NCI-H2029 (cell line): ENCODE measurements around the gene FILIP1L.
"Not testable (repeated sequence)": the region's sequence is repeated elsewhere in the genome, so short reads cannot be mapped to it uniquely, and the experiment has no call there.

Source experiments
- DNase-seq: peaks from one replicate; lab custom pipeline; 2025; lab: John Stamatoyannopoulos, UW

Gene FILIP1L

GRCh38 chr3:100073714-100074307 lies 40.5 kb downstream of the FILIP1L start:
- DNase-seq: no peak

GRCh38 chr3:100073049-100073713 lies 41.1 kb downstream of the FILIP1L start:
- no peak for DNase-seq

GRCh38 chr3:100072326-100073048 lies 41.8 kb downstream of the FILIP1L start:
- DNase-seq: no peak

GRCh38 chr3:100069472-100069871 lies 44.8 kb downstream of the FILIP1L start:
- DNase-seq: no peak

GRCh38 chr3:100068826-100069225 lies 45.5 kb downstream of the FILIP1L start:
- peak; percentile 74 for DNase-seq

GRCh38 chr3:100067589-100067988 lies 46.7 kb downstream of the FILIP1L start:
- no peak for DNase-seq

- no peak for DNase-seq
These were observed 50.3 kb downstream of the FILIP1L start for GRCh38 chr3:100063929-100064461.

- no peak for DNase-seq
These were observed 51.6 kb downstream of the FILIP1L start for GRCh38 chr3:100062665-100063064.

GRCh38 chr3:100060685-100061484 lies 53.4 kb downstream of the FILIP1L start:
- no peak for DNase-seq

GRCh38 chr3:100059472-100059871 lies 54.8 kb downstream of the FILIP1L start:
- DNase-seq: no peak

- no peak for DNase-seq
These were observed 56.4 kb downstream of the FILIP1L start for GRCh38 chr3:100057716-100058575.

- DNase-seq: no peak
These were observed 60.2 kb downstream of the FILIP1L start for GRCh38 chr3:100053951-100054620.

GRCh38 chr3:100051513-100051912 lies 62.8 kb downstream of the FILIP1L start:
- DNase-seq: not testable (repeated sequence)

GRCh38 chr3:100048248-100048647 lies 66.1 kb downstream of the FILIP1L start:
- DNase-seq: no peak

GRCh38 chr3:100047455-100048141 lies 66.7 kb downstream of the FILIP1L start:
- DNase-seq: no peak

GRCh38 chr3:100046986-100047385 lies 67.3 kb downstream of the FILIP1L start:
- no peak for DNase-seq

- no peak for DNase-seq
These were observed 68.6 kb downstream of the FILIP1L start for GRCh38 chr3:100045696-100046095.

GRCh38 chr3:100044369-100044768 lies 69.9 kb downstream of the FILIP1L start:
- no peak for DNase-seq

- no peak for DNase-seq
These were observed 71.0 kb downstream of the FILIP1L start for GRCh38 chr3:100043271-100043670.
